WTC11 (cell line): ENCODE measurements around the gene MRC2.

Experiments
- ATF3 ChIP-seq: sonication (generic); formaldehyde crosslinking; conservative IDR thresholded peaks from 2 replicates; pipeline ENCODE4 v1.8.1; 2022; ENCODE audit warnings: mild to moderate bottlenecking, missing genetic modification reagents
- CBFB ChIP-seq: sonication (generic); formaldehyde crosslinking; IDR thresholded peaks from 2 replicates; pipeline ENCODE4 v1.8.1; 2022; ENCODE audit warnings: mild to moderate bottlenecking, low read depth, missing genetic modification reagents
- CREB1 ChIP-seq: sonication (generic); formaldehyde crosslinking; IDR thresholded peaks from 2 replicates; pipeline ENCODE4 v1.8.0; 2023; ENCODE audit warnings: mild to moderate bottlenecking, missing genetic modification reagents
- JUN ChIP-seq: sonication (generic); formaldehyde crosslinking; IDR thresholded peaks from 2 replicates; pipeline ENCODE4 v1.8.0; 2023; ENCODE audit warnings: mild to moderate bottlenecking, missing genetic modification reagents
- RELA ChIP-seq: sonication (generic); formaldehyde crosslinking; IDR thresholded peaks from 2 replicates; pipeline ENCODE4 v1.8.1; 2022; ENCODE audit warnings: missing genetic modification reagents, mild to moderate bottlenecking, borderline replicate concordance
- SP1 ChIP-seq: sonication (generic); formaldehyde crosslinking; conservative IDR thresholded peaks from 2 replicates; pipeline ENCODE4 v1.8.1; 2022; ENCODE audit warnings: missing genetic modification reagents
- ZNF121 ChIP-seq: sonication (generic); formaldehyde crosslinking; IDR thresholded peaks from 2 replicates; pipeline ENCODE4 v1.8.0; 2023; ENCODE audit warnings: missing genetic modification reagents
- ZNF232 ChIP-seq: sonication (generic); formaldehyde crosslinking; IDR thresholded peaks from 2 replicates; pipeline ENCODE4 v1.8.0; 2022; ENCODE audit warnings: mild to moderate bottlenecking, missing genetic modification reagents
- ZNF396 ChIP-seq: fragments of 250-450 bp; sonication (Bioruptor Pico); IDR thresholded peaks from 2 replicates; pipeline ENCODE4 v1.8.0; 2021; ENCODE audit warnings: mild to moderate bottlenecking, moderate library complexity, borderline replicate concordance
- TF ChIP-seq, protein P1 (sequence below): fragments of 250-450 bp; sonication (Bioruptor Pico); IDR thresholded peaks from 2 replicates; pipeline ENCODE4 v2.1.2; 2022; ENCODE audit warnings: mild to moderate bottlenecking, moderate library complexity
- TF ChIP-seq, protein P2 (sequence below): sonication (generic); formaldehyde crosslinking; conservative IDR thresholded peaks from 2 replicates; pipeline ENCODE4 v1.8.1; 2023; ENCODE audit warnings: mild to moderate bottlenecking, low read depth, missing genetic modification reagents, moderate library complexity
- TF ChIP-seq, protein P3 (sequence below): fragments of 200-600 bp; IDR thresholded peaks from 2 replicates; pipeline ENCODE4 v1.8.0; 2022; ENCODE audit warnings: antibody characterized with exemption
- TF ChIP-seq, protein P4 (sequence below): sonication (generic); formaldehyde crosslinking; IDR thresholded peaks from 2 replicates; pipeline ENCODE4 v1.8.0; 2022; ENCODE audit warnings: mild to moderate bottlenecking, missing genetic modification reagents

- TF ChIP-seq ZNF232 (CRISPR knock-in tag) (no peak), CREB1 (no peak), RELA (CRISPR knock-in tag) (no peak), ATF3 (no peak), JUN (CRISPR knock-in tag) (no peak), ZNF396 (CRISPR knock-in tag) (no peak), ZNF121 (CRISPR knock-in tag) (no peak), SP1 (CRISPR knock-in tag) (no peak), CBFB (CRISPR knock-in tag) (no peak)
- TF ChIP-seq, protein P1, sequence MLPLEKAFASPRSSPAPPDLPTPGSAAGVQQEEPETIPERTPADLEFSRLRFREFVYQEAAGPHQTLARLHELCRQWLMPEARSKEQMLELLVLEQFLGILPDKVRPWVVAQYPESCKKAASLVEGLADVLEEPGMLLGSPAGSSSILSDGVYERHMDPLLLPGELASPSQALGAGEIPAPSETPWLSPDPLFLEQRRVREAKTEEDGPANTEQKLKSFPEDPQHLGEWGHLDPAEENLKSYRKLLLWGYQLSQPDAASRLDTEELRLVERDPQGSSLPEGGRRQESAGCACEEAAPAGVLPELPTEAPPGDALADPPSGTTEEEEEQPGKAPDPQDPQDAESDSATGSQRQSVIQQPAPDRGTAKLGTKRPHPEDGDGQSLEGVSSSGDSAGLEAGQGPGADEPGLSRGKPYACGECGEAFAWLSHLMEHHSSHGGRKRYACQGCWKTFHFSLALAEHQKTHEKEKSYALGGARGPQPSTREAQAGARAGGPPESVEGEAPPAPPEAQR: no peak
- TF ChIP-seq, protein P2, sequence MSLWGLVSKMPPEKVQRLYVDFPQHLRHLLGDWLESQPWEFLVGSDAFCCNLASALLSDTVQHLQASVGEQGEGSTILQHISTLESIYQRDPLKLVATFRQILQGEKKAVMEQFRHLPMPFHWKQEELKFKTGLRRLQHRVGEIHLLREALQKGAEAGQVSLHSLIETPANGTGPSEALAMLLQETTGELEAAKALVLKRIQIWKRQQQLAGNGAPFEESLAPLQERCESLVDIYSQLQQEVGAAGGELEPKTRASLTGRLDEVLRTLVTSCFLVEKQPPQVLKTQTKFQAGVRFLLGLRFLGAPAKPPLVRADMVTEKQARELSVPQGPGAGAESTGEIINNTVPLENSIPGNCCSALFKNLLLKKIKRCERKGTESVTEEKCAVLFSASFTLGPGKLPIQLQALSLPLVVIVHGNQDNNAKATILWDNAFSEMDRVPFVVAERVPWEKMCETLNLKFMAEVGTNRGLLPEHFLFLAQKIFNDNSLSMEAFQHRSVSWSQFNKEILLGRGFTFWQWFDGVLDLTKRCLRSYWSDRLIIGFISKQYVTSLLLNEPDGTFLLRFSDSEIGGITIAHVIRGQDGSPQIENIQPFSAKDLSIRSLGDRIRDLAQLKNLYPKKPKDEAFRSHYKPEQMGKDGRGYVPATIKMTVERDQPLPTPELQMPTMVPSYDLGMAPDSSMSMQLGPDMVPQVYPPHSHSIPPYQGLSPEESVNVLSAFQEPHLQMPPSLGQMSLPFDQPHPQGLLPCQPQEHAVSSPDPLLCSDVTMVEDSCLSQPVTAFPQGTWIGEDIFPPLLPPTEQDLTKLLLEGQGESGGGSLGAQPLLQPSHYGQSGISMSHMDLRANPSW: no peak
- TF ChIP-seq, protein P3, sequence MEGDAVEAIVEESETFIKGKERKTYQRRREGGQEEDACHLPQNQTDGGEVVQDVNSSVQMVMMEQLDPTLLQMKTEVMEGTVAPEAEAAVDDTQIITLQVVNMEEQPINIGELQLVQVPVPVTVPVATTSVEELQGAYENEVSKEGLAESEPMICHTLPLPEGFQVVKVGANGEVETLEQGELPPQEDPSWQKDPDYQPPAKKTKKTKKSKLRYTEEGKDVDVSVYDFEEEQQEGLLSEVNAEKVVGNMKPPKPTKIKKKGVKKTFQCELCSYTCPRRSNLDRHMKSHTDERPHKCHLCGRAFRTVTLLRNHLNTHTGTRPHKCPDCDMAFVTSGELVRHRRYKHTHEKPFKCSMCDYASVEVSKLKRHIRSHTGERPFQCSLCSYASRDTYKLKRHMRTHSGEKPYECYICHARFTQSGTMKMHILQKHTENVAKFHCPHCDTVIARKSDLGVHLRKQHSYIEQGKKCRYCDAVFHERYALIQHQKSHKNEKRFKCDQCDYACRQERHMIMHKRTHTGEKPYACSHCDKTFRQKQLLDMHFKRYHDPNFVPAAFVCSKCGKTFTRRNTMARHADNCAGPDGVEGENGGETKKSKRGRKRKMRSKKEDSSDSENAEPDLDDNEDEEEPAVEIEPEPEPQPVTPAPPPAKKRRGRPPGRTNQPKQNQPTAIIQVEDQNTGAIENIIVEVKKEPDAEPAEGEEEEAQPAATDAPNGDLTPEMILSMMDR: no peak
- TF ChIP-seq, protein P4, sequence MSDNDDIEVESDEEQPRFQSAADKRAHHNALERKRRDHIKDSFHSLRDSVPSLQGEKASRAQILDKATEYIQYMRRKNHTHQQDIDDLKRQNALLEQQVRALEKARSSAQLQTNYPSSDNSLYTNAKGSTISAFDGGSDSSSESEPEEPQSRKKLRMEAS (CRISPR knock-in tag): no peak
Measured at GRCh38 chr17:62703261-62703775, 75.8 kb downstream of the MRC2 start.
